Bronchial epithelial cell (primary cell): ENCODE results near the gene PCNX2. TPM values are rescaled to one million over a fixed set of nuclear protein-coding genes. Genes with fewer than 3 reads are reported as not detected.

Source experiments
- DNase-seq: peaks from one replicate; pipeline ENCODE4 v3.0.0-alpha.2; 2010; ENCODE audit warnings: low read depth
- FAIRE-seq: peaks from 2 replicates; lab custom pipeline; 2011; peaks lifted over from hg19 to GRCh38; lab: Jason Lieb, UNC
- H3K27me3 ChIP-seq: 2 replicates; pipeline ENCODE4 v1.5.1; 2011; ENCODE audit warnings: low read length; ENCODE audit not compliant: control insufficient read depth, insufficient read depth
- H3K36me3 ChIP-seq: 2 replicates; pipeline ENCODE4 v1.5.1; 2011; ENCODE audit warnings: low read length; ENCODE audit not compliant: control insufficient read depth, insufficient read depth
- H3K4me3 ChIP-seq: 2 replicates; pipeline ENCODE4 v1.5.1; 2011; ENCODE audit warnings: mild to moderate bottlenecking, low read depth, low read length, control low read depth
- CTCF ChIP-seq: IDR thresholded peaks from 2 replicates; pipeline ENCODE4 v1.5.1; 2011; ENCODE audit warnings: mild to moderate bottlenecking, moderate library complexity, low read length, control low read depth, inconsistent platforms; ENCODE audit not compliant: insufficient read depth, severe bottlenecking
- total RNA-seq: library from RNA; depleted of rRNA; stranded (reverse); fragments of >200 nt; gene quantifications from 2 replicates; pipeline ENCODE4 v1.2.1, GENCODE V29; 2014

Gene PCNX2
- total RNA-seq, 1 donor from 2014 or later: 30.3 TPM

- H3K36me3 ChIP-seq: no peaks in the 10 kb centered on the region
- H3K4me3 ChIP-seq: no peak overlapping the region
- DNase-seq (no peak), FAIRE-seq (no peak)
- TF ChIP-seq CTCF: no peak
- H3K27me3 ChIP-seq: no peaks in the 10 kb centered on the region
Measured at GRCh38 chr1:233033361-233033760, 262.2 kb downstream of the PCNX2 start.

- no peak for DNase-seq
Measured at GRCh38 chr1:233032916-233033315, 262.6 kb downstream of the PCNX2 start.

GRCh38 chr1:233031521-233031920, 264.0 kb downstream of the PCNX2 start:
- TF ChIP-seq CTCF: no peak
- FAIRE-seq (no peak), DNase-seq (no peak)
- no peaks in the 10 kb centered on the region for H3K27me3 ChIP-seq
- H3K4me3 ChIP-seq: no peak overlapping the region
- no peaks in the 10 kb centered on the region for H3K36me3 ChIP-seq

More at GRCh38 chr1:233032916-233033315, 262.6 kb downstream of the PCNX2 start:
- H3K4me3 ChIP-seq: no peak overlapping the region
- no peaks in the 10 kb centered on the region for H3K27me3 ChIP-seq
- TF ChIP-seq CTCF: no peak
- H3K36me3 ChIP-seq: no peaks in the 10 kb centered on the region
- FAIRE-seq: no peak

GRCh38 chr1:233027046-233027445, 268.5 kb downstream of the PCNX2 start:
- no peaks in the 10 kb centered on the region for H3K27me3 ChIP-seq
- FAIRE-seq: no peak
- no peak overlapping the region for H3K4me3 ChIP-seq
- no peak for TF ChIP-seq CTCF
- DNase-seq: no peak
- H3K36me3 ChIP-seq: peaks cover 2% of the 10 kb centered on the region

- TF ChIP-seq CTCF: no peak
- no peak overlapping the region for H3K4me3 ChIP-seq
- H3K27me3 ChIP-seq: no peaks in the 10 kb centered on the region
- FAIRE-seq (no peak), DNase-seq (peak; percentile 92)
- peaks cover 2% of the 10 kb centered on the region for H3K36me3 ChIP-seq
Measured at GRCh38 chr1:233025567-233025966, 270.0 kb downstream of the PCNX2 start.

GRCh38 chr1:233025157-233025556, 270.4 kb downstream of the PCNX2 start:
- peaks cover 2% of the 10 kb centered on the region for H3K36me3 ChIP-seq
- FAIRE-seq (no peak), DNase-seq (no peak)
- TF ChIP-seq CTCF: peak; percentile 73
- H3K4me3 ChIP-seq: no peak overlapping the region
- no peaks in the 10 kb centered on the region for H3K27me3 ChIP-seq
